K562 (cell line): ENCODE data around the gene CAPN13.
A peak's percentile ranks its signal among the peaks of the same experiment; 100 is the strongest.

ENCODE experiments used
- BMI1 ChIP-seq: fragments of 150-350 bp; IDR thresholded peaks from 2 replicates; pipeline ENCODE4 v1.6.1; 2014; ENCODE audit warnings: low read length
- NR2C2 ChIP-seq, 2 experiments: fragments of 200-800 bp in 1 of 2; sonication (Bioruptor generic) in 1 of 2; sonication (generic) in 1 of 2; formaldehyde crosslinking in 1 of 2; IDR thresholded peaks; 2 replicates each; pipeline versions ENCODE4 v1.6.1 to v1.8.0; 2016 to 2022; ENCODE audit warnings: mild to moderate bottlenecking in 1 of 2, missing compliant biosample characterization in 1 of 2, missing genetic modification characterization in 1 of 2, missing genetic modification reagents in 1 of 2

DNA sequence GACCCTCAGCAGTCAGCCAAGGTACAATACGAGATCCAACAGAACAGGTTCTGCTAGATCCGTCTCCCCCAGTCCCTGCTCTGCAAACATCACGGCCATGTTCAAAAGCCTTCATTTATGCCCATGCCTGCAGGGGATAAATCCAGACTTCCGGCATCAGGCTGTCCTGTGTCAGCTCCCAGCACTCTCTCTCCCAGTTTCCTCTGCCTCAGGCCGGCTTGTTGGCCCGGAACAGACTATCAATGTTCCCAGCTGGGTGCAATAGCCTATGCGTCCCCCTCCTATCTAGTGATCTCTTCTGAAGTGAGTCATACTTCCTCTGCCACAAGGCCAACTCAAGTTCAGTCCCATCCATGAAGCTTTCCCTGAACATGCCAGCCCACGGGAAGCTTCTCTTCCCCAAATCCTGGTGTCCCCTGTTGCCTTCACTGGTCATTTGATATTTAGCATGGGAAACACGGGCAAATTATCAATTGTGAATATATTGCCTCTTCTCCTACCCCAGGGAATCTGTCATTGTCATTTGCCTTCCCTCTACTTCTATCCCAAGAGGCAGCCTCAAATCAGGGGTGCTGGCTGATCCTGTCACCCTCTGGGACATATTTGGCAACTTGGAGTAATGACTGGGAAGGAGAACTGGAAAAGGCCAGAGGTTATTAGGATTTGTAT lies 51.1 kb downstream of the CAPN13 start:
- TF ChIP-seq NR2C2 (CRISPR knock-in tag; IDR thresholded peaks at IDR 0.05), result no peak
- peak; percentile 79 for TF ChIP-seq NR2C2 (tag; IDR thresholded peaks at IDR 0.05)
- TF ChIP-seq BMI1, result no peak
